Measurements from ENCODE around the gene LCT. TPM values are rescaled to one million over a fixed set of nuclear protein-coding genes. Genes with fewer than 3 reads are reported as not detected.

Gene LCT
- total RNA-seq, 1 experiment from 2014 or later: 0.04 TPM

GRCh38 chr2:135818937-135819610, 17.9 kb downstream of the LCT start:
- Mint-ChIP-seq H3K27me3 (ENCODE audit: low read depth) (peaks cover 2% of the 10 kb centered on the region; the same call in 1 of the 2 replicates), H3K9me3 (peaks cover 10% of the 10 kb centered on the region in 2 experiments; a peak in 4 of 5 replicates), H3K36me3 (ENCODE audit: insufficient read depth in 1 of 3, low read depth in 3 of 3) (peaks cover 0 to 7% (median 4%) of the 10 kb centered on the region in 3 experiments; a peak in 4 of 7 replicates), H3K27ac (no peak overlapping the region), H3K4me1 (no peaks in the 10 kb centered on the region), H3K4me3 (no peak overlapping the region)
- Histone ChIP-seq H3K56ac (ENCODE audit: insufficient read length, low read depth, low read length) (no peak overlapping the region), H3K18ac (ENCODE audit: insufficient read length, low read depth, low read length) (no peak overlapping the region), H3K4ac (ENCODE audit: low read depth, low read length) (no peak overlapping the region), H3K9ac (ENCODE audit: extremely low read depth, insufficient read length, low read length) (no peak overlapping the region), H3K14ac (ENCODE audit: insufficient read depth, low read length) (no peak overlapping the region), H3K23ac (ENCODE audit: insufficient read length, low read depth, low read length) (no peak overlapping the region), H2BK120ac (ENCODE audit: low read depth, low read length, poor library complexity, severe bottlenecking) (no peak overlapping the region), H4K91ac (ENCODE audit: insufficient read length, low read depth, low read length) (no peak overlapping the region), H3K27me3 (ENCODE audit: insufficient read depth, low read length) (no peaks in the 10 kb centered on the region), H3T11ph (ENCODE audit: low read length) (no peak overlapping the region), H4K5ac (ENCODE audit: insufficient read length, low read depth, low read length) (no peak overlapping the region), H3K27ac (ENCODE audit: insufficient read length, low read depth, low read length) (no peak overlapping the region), H2BK15ac (ENCODE audit: low read depth, low read length) (no peak overlapping the region), H2BK20ac (ENCODE audit: low read depth, low read length, poor library complexity, severe bottlenecking) (no peak overlapping the region), H4K20me1 (ENCODE audit: control insufficient read depth, insufficient read depth, insufficient read length) (no peaks in the 10 kb centered on the region), H3K4me1 (ENCODE audit: insufficient read depth, low read length) (no peaks in the 10 kb centered on the region), H2BK5ac (ENCODE audit: insufficient read length, low read length) (no peak overlapping the region), H2AFZ (ENCODE audit: low read length) (no peak overlapping the region), H2BK12ac (ENCODE audit: insufficient read length, low read depth, low read length) (no peak overlapping the region), H4K8ac (replicated peaks; ENCODE audit: insufficient read length, low read depth, low read length) (no peak overlapping the region), H3K23me2 (ENCODE audit: insufficient read length, low read depth, low read length, poor library complexity, severe bottlenecking) (no peaks in the 10 kb centered on the region), H3K79me2 (ENCODE audit: insufficient read depth, low read length) (no peaks in the 10 kb centered on the region), H3K4me2 (ENCODE audit: insufficient read depth, insufficient read length, low read length) (no peak overlapping the region), H3K79me1 (ENCODE audit: insufficient read depth, low read depth, low read length, poor library complexity, severe bottlenecking) (no peaks in the 10 kb centered on the region), H3K9me3 (ENCODE audit: control insufficient read depth, low read depth, low read length) (no peaks in the 10 kb centered on the region), H2AK5ac (ENCODE audit: insufficient read length, low read length) (no peak overlapping the region)
- TF ChIP-seq, protein P1, sequence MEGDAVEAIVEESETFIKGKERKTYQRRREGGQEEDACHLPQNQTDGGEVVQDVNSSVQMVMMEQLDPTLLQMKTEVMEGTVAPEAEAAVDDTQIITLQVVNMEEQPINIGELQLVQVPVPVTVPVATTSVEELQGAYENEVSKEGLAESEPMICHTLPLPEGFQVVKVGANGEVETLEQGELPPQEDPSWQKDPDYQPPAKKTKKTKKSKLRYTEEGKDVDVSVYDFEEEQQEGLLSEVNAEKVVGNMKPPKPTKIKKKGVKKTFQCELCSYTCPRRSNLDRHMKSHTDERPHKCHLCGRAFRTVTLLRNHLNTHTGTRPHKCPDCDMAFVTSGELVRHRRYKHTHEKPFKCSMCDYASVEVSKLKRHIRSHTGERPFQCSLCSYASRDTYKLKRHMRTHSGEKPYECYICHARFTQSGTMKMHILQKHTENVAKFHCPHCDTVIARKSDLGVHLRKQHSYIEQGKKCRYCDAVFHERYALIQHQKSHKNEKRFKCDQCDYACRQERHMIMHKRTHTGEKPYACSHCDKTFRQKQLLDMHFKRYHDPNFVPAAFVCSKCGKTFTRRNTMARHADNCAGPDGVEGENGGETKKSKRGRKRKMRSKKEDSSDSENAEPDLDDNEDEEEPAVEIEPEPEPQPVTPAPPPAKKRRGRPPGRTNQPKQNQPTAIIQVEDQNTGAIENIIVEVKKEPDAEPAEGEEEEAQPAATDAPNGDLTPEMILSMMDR (conservative IDR thresholded peaks at IDR 0.05): peak; percentile 66
- DNase-seq: peak; percentile 65
- WGBS (ENCODE audit: extremely low coverage, insufficient read length, low lambda C conversion rate): no CpG with 5 or more reads among the region's 8 CpGs

Data from H9 (cell line).